GM23338 (cell line): ENCODE measurements around the gene CELA2A. TPM values are rescaled to one million over a fixed set of nuclear protein-coding genes. Genes with fewer than 3 reads are reported as not detected.

Experiments
- ATAC-seq: fragments of 200-7000 bp; cut with Tn5 transposase; 3 replicates; pipeline ENCODE4 v1.9.1; 2020
- DNase-seq: peaks from one replicate; pipeline ENCODE4 v3.0.0-alpha.2; 2015; ENCODE audit warnings: low spot score
- H2AFZ ChIP-seq: fragments of 200-600 bp; sonication (generic); 2 replicates; pipeline ENCODE4 v1.8.0; 2016; ENCODE audit warnings: antibody characterized with exemption, mild to moderate bottlenecking, moderate library complexity
- H3F3A ChIP-seq: fragments of 200-600 bp; sonication (generic); replicated peaks from 2 replicates; pipeline ENCODE4 v1.8.0; 2017; ENCODE audit warnings: antibody characterized with exemption, mixed run types, low read depth
- H3K27ac ChIP-seq: fragments of 200-600 bp; sonication (generic); 2 replicates; pipeline ENCODE4 v1.6.1; 2016; ENCODE audit warnings: low read depth
- H3K27me3 ChIP-seq: fragments of 200-600 bp; sonication (generic); 2 replicates; pipeline ENCODE4 v1.8.0; 2016; ENCODE audit warnings: mild to moderate bottlenecking, mixed run types, moderate library complexity; ENCODE audit not compliant: insufficient read depth
- H3K36me3 ChIP-seq: fragments of 200-600 bp; sonication (generic); 2 replicates; pipeline ENCODE4 v1.8.0; 2016; ENCODE audit warnings: mild to moderate bottlenecking; ENCODE audit not compliant: insufficient read depth
- H3K4me1 ChIP-seq: fragments of 200-600 bp; sonication (generic); 2 replicates; pipeline ENCODE4 v1.8.0; 2016; ENCODE audit warnings: mild to moderate bottlenecking, moderate library complexity; ENCODE audit not compliant: insufficient read depth
- H3K4me2 ChIP-seq: fragments of 200-600 bp; sonication (generic); 2 replicates; pipeline ENCODE4 v1.7.1; 2017; ENCODE audit warnings: mixed run types
- H3K4me3 ChIP-seq: fragments of 200-600 bp; sonication (generic); 2 replicates; pipeline ENCODE4 v1.6.1; 2016; ENCODE audit warnings: mixed run types
- H3K79me2 ChIP-seq: fragments of 200-600 bp; sonication (generic); replicated peaks from 2 replicates; pipeline ENCODE4 v1.8.0; 2017; ENCODE audit warnings: mild to moderate bottlenecking; ENCODE audit not compliant: insufficient read depth
- H3K9me2 ChIP-seq: fragments of 200-600 bp; sonication (generic); 2 replicates; pipeline ENCODE4 v1.8.0; 2017; ENCODE audit not compliant: insufficient read depth
- H4K20me1 ChIP-seq: fragments of 200-600 bp; sonication (generic); replicated peaks from 2 replicates; pipeline ENCODE4 v1.8.0; 2017; ENCODE audit warnings: mild to moderate bottlenecking; ENCODE audit not compliant: insufficient read depth
- H3K27ac Mint-ChIP-seq: 2 replicates; pipeline ENCODE4 v1.8.0; 2020; ENCODE audit warnings: inconsistent platforms, mild to moderate bottlenecking, moderate library complexity, mixed read lengths
- H3K27me3 Mint-ChIP-seq: 3 replicates; pipeline ENCODE4 v1.8.0; 2022; ENCODE audit warnings: low read depth, mild to moderate bottlenecking, moderate library complexity, mixed read lengths, inconsistent platforms; ENCODE audit not compliant: insufficient read depth, poor library complexity
- H3K36me3 Mint-ChIP-seq: 3 replicates; pipeline ENCODE4 v1.8.0; 2021; ENCODE audit warnings: low read depth, mild to moderate bottlenecking, inconsistent platforms, moderate library complexity, mixed read lengths
- H3K4me1 Mint-ChIP-seq: 3 replicates; pipeline ENCODE4 v1.8.0; 2020; ENCODE audit warnings: mild to moderate bottlenecking, inconsistent platforms, mixed read lengths
- H3K4me3 Mint-ChIP-seq: 3 replicates; pipeline ENCODE4 v1.8.0; 2021; ENCODE audit warnings: moderate library complexity, mild to moderate bottlenecking, inconsistent platforms, mixed read lengths
- H3K9me3 Mint-ChIP-seq: 3 replicates; pipeline ENCODE4 v1.8.0; 2020; ENCODE audit warnings: moderate library complexity, mild to moderate bottlenecking, inconsistent platforms, mixed read lengths
- CREB1 ChIP-seq: fragments of 250-450 bp; sonication (Bioruptor Pico); IDR thresholded peaks from 2 replicates; pipeline ENCODE4 v1.5.0; 2020; ENCODE audit warnings: low read depth, mild to moderate bottlenecking, moderate library complexity
- CTCF ChIP-seq, 2 experiments: fragments of 200-600 bp in 1 of 2; sonication (generic) in 1 of 2; conservative IDR thresholded peaks; 2 replicates each; pipeline versions ENCODE4 v1.5.1 to v1.6.1; 2016 to 2017; ENCODE audit warnings: antibody characterized with exemption in 2 of 2, low read depth in 2 of 2, mild to moderate bottlenecking in 2 of 2, moderate library complexity in 1 of 2
- ETS1 ChIP-seq: IDR thresholded peaks from 2 replicates; pipeline ENCODE4 v1.6.1; 2016; ENCODE audit warnings: antibody characterized with exemption
- EZH2 ChIP-seq: fragments of 200-600 bp; sonication (generic); IDR thresholded peaks from one replicate; pipeline ENCODE4 v1.8.0; 2017; ENCODE audit warnings: antibody characterized with exemption, mild to moderate bottlenecking, low read depth; ENCODE audit not compliant: unreplicated experiment
- EZH2phosphoT487 ChIP-seq: fragments of 200-600 bp; sonication (generic); IDR thresholded peaks from one replicate; pipeline ENCODE4 v1.8.1; 2018; ENCODE audit warnings: antibody characterized with exemption; ENCODE audit not compliant: unreplicated experiment
- JUNB ChIP-seq: IDR thresholded peaks from one replicate; pipeline ENCODE4 v1.6.1; 2016; ENCODE audit warnings: antibody characterized with exemption; ENCODE audit not compliant: unreplicated experiment
- NANOG ChIP-seq: IDR thresholded peaks from 2 replicates; pipeline ENCODE4 v1.6.1; 2016; ENCODE audit warnings: antibody characterized with exemption, borderline replicate concordance
- POLR2AphosphoS5 ChIP-seq: IDR thresholded peaks from 2 replicates; pipeline ENCODE4 v1.6.1; 2016; ENCODE audit warnings: antibody characterized with exemption, low read depth
- REST ChIP-seq: IDR thresholded peaks from one replicate; pipeline ENCODE4 v1.6.1; 2018; ENCODE audit warnings: antibody characterized with exemption; ENCODE audit not compliant: unreplicated experiment
- STAT1 ChIP-seq: IDR thresholded peaks from one replicate; pipeline ENCODE4 v1.6.1; 2016; ENCODE audit warnings: antibody characterized with exemption; ENCODE audit not compliant: unreplicated experiment
- ZNF114 ChIP-seq: fragments of 250-450 bp; sonication (Bioruptor Pico); IDR thresholded peaks from 2 replicates; pipeline ENCODE4 v1.5.0; 2020; ENCODE audit warnings: mild to moderate bottlenecking, moderate library complexity
- ZNF331 ChIP-seq: fragments of 250-450 bp; sonication (Bioruptor Pico); IDR thresholded peaks from 2 replicates; pipeline ENCODE4 v1.5.0; 2020; ENCODE audit warnings: low read depth, mild to moderate bottlenecking, moderate library complexity
- ZNF462 ChIP-seq: fragments of 250-450 bp; sonication (Bioruptor Pico); IDR thresholded peaks from 2 replicates; pipeline ENCODE4 v1.5.0; 2020; ENCODE audit warnings: mild to moderate bottlenecking, moderate library complexity
- polyA plus RNA-seq: library from polyadenylated mRNA; unstranded; fragments of >200 nt; fragmentation: Nextera tagmentation; extraction: Ambion mirVana; gene quantifications from 2 replicates; pipeline ENCODE4 v1.2.1, GENCODE V29; 2016
- total RNA-seq: library from RNA; depleted of rRNA; stranded (reverse); fragments of >200 nt; shearing (Covaris generic); gene quantifications from 2 replicates; pipeline ENCODE4 v1.2.3, GENCODE V29; 2014

The CELA2A gene
- total and polyA plus RNA-seq, 2 experiments from 2014 or later = not detected

GRCh38 chr1:15453734-15454133, 2.8 kb upstream of the CELA2A start:
- Histone ChIP-seq H3K36me3 (no peaks in the 10 kb centered on the region), H3K4me3 (no peak overlapping the region), H3K27ac (no peak overlapping the region), H3K4me2 (no peak overlapping the region), H3F3A (no peaks in the 10 kb centered on the region), H2AFZ (no peak overlapping the region), H3K4me1 (no peaks in the 10 kb centered on the region), H3K27me3 (no peaks in the 10 kb centered on the region), H3K9me2 (no peaks in the 10 kb centered on the region), H4K20me1 (no peaks in the 10 kb centered on the region), H3K79me2 (no peaks in the 10 kb centered on the region)
- no peak overlapping the region for H3K27ac Mint-ChIP-seq
- H3K4me3 Mint-ChIP-seq = no peak overlapping the region
- peaks cover 6% of the 10 kb centered on the region; the same call in 1 of the 3 replicates for H3K4me1 Mint-ChIP-seq
- H3K27me3 Mint-ChIP-seq = peaks cover 6% of the 10 kb centered on the region
- H3K36me3 Mint-ChIP-seq = no peaks in the 10 kb centered on the region; the same call in 2 of the 3 replicates
- H3K9me3 Mint-ChIP-seq = peaks cover 4% of the 10 kb centered on the region
- no peak for DNase-seq
- ATAC-seq = no peak
- TF ChIP-seq ZNF331 (no peak), CREB1 (CRISPR knock-in tag) (no peak), POLR2AphosphoS5 (no peak), JUNB (no peak), ZNF462 (CRISPR knock-in tag) (no peak), ETS1 (no peak), NANOG (no peak), STAT1 (no peak), ZNF114 (CRISPR knock-in tag) (no peak), EZH2phosphoT487 (no peak), REST (no peak), EZH2 (no peak), CTCF (conservative IDR thresholded peaks at IDR 0.05; ENCODE audit: low read depth in 2 of 2) (no peak)
